Measurements from ENCODE around the gene TPX2. TPM values are rescaled to one million over a fixed set of nuclear protein-coding genes. Genes with fewer than 3 reads are reported as not detected.

Gene TPX2
- total and polyA plus RNA-seq, 2 donors (not counting 1 experiment from before 2014, with no cell fraction given) = 0.30 to 0.31 TPM

DNA sequence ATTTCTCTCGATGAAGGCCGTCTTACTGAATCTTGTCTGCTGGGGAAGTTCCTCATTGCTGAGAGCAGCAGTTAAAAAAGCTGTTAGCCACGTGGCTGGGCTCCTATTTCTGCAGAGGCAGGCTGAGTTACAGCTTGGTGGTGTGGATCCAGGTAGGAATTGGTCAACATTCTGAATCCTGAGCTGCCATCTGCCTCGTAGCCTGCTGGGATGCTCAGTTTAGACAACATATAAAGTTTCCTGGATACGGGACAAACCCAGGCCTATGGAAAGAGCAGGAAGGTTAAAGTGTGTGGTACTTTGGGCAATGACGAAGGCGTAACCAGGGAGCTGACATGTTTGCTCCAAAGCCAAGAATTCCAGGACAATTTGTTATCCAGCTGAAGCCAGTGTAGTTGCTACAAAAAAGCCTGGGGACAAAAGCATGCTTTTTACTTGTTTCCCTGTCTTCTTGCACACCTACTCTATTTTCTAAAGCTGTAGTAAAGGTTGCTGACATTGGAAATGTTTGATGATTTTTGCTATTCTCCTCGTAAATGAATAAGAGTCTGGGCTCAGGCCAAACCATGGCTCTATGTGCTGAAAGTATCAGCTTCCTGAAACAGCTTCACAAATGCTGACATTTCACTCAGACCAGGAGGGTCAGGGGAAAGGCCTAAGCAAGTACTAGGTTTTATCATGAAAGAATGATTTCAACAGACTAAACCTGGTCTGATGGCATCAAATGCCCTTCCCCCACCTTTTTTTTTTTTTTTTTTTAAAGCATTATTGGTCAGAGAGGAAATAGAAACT lies 67.7 kb downstream of the TPX2 start:
- Histone ChIP-seq H3K4me3 (ENCODE audit: control extremely low read depth in 1 of 5, extremely low read depth in 1 of 5, insufficient read depth in 1 of 5, low read depth in 2 of 5, low read length in 4 of 5) (no peak overlapping the region), H3K4me1 (ENCODE audit: control insufficient read depth in 2 of 2, insufficient read depth in 2 of 2, low read length in 2 of 2) (peaks cover 16 to 28% of the 10 kb centered on the region in 2 donors), H2AFZ (ENCODE audit: insufficient read depth, low read depth, low read length, poor library complexity, severe bottlenecking) (peak overlapping the region; percentile 76), H3K27ac (ENCODE audit: low read length in 2 of 2) (peak overlapping the region in 1 of 2 donors; percentile 46), H3K27me3 (replicated peaks in 1 of 4; ENCODE audit: control extremely low read depth in 1 of 4, control insufficient read depth in 3 of 4, insufficient read depth in 4 of 4, low read length in 3 of 4) (no peaks in the 10 kb centered on the region), H3K79me2 (ENCODE audit: control insufficient read depth, insufficient read depth, low read length) (no peaks in the 10 kb centered on the region), H3K36me3 (replicated peaks in 1 of 2; ENCODE audit: control extremely low read depth in 1 of 2, control insufficient read depth in 1 of 2, extremely low read depth in 1 of 2, insufficient read depth in 2 of 2, low read length in 1 of 2) (no peaks in the 10 kb centered on the region), H3K4me2 (replicated peaks; ENCODE audit: low read depth, low read length, poor library complexity, severe bottlenecking) (peak overlapping the region; percentile 31), H3K9ac (ENCODE audit: low read length) (no peak overlapping the region), H4K20me1 (ENCODE audit: control insufficient read depth, insufficient read depth, low read length, poor library complexity, severe bottlenecking) (no peaks in the 10 kb centered on the region), H3K9me3 (ENCODE audit: control extremely low read depth in 1 of 3, control insufficient read depth in 2 of 3, insufficient read depth in 1 of 3, low read length in 2 of 3) (no peaks in the 10 kb centered on the region)
- no peaks in the 10 kb centered on the region for H3K9me3 Mint-ChIP-seq (ENCODE audit: insufficient read depth)
- intact Hi-C loops (cut with micrococcal nuclease) = no loop called here
- TF ChIP-seq, protein P1, sequence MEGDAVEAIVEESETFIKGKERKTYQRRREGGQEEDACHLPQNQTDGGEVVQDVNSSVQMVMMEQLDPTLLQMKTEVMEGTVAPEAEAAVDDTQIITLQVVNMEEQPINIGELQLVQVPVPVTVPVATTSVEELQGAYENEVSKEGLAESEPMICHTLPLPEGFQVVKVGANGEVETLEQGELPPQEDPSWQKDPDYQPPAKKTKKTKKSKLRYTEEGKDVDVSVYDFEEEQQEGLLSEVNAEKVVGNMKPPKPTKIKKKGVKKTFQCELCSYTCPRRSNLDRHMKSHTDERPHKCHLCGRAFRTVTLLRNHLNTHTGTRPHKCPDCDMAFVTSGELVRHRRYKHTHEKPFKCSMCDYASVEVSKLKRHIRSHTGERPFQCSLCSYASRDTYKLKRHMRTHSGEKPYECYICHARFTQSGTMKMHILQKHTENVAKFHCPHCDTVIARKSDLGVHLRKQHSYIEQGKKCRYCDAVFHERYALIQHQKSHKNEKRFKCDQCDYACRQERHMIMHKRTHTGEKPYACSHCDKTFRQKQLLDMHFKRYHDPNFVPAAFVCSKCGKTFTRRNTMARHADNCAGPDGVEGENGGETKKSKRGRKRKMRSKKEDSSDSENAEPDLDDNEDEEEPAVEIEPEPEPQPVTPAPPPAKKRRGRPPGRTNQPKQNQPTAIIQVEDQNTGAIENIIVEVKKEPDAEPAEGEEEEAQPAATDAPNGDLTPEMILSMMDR (IDR thresholded peaks at IDR 0.05) = no peak
- no peak for TF ChIP-seq EZH2 (IDR thresholded peaks at IDR 0.05; ENCODE audit: borderline replicate concordance, insufficient read depth, low read depth, low read length, poor library complexity, severe bottlenecking)
- peak; percentile 23 for DNase-seq
- ATAC-seq (ENCODE audit: low read depth) = no peak
- CTCF ChIA-PET = interaction anchor here (1.1 to 2.4 kb wide), 2 partner anchors 11 to 40 kb away, joined by 3 to 8 read pairs; no protein-coding TSS in a partner anchor
- 67% methylated on average over 7 of the region's 8 CpGs for WGBS (ENCODE audit: insufficient coverage)
- H3K4me3 Mint-ChIP-seq = no peak overlapping the region
- peaks cover 24% of the 10 kb centered on the region for H3K4me1 Mint-ChIP-seq
- POLR2A ChIA-PET = no interaction called here
- H3K27ac Mint-ChIP-seq = peak overlapping the region; percentile 47
- no peaks in the 10 kb centered on the region for H3K27me3 Mint-ChIP-seq

DNA sequence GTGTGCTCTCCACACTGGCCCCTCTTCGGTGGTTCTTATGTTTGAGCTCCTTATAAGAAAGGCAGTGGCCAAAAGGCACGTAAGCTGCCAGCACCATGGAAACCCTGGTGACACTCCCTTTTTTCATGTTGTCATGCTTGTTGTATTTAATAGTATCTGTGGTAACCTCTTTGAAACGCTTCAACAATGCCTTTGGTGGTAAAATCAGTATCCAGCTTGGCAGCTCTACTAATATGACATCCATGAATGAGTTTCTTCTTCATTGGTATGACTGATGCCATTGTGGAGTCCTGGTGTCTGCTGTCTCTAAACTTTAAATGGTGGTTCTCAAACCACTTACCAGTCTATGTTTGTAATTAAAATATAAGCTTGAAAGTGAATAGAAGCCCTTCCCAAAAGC lies 69.4 kb downstream of the TPX2 start:
- no peaks in the 10 kb centered on the region for H3K36me3 ChIP-seq (replicated peaks in 1 of 2; ENCODE audit: control extremely low read depth in 1 of 2, control insufficient read depth in 1 of 2, extremely low read depth in 1 of 2, insufficient read depth in 2 of 2, low read length in 1 of 2)
- CTCF ChIA-PET = interaction anchor here (0.9 to 2.4 kb wide), 3 partner anchors 9 to 39 kb away, joined by 4 to 8 read pairs (median 4); no protein-coding TSS in a partner anchor
- H3K9me3 Mint-ChIP-seq (ENCODE audit: insufficient read depth) = no peaks in the 10 kb centered on the region
- H3K27ac Mint-ChIP-seq = no peak overlapping the region
- H3K27me3 Mint-ChIP-seq = no peaks in the 10 kb centered on the region
- TF ChIP-seq EZH2 (IDR thresholded peaks at IDR 0.05; ENCODE audit: borderline replicate concordance, insufficient read depth, low read depth, low read length, poor library complexity, severe bottlenecking) = no peak
- TF ChIP-seq, protein P1 (IDR thresholded peaks at IDR 0.05) = no peak
- POLR2A ChIA-PET = no interaction called here
- no peak overlapping the region for H3K4me3 Mint-ChIP-seq
- intact Hi-C loops (cut with micrococcal nuclease) = no loop called here
- H4K20me1 ChIP-seq (ENCODE audit: control insufficient read depth, insufficient read depth, low read length, poor library complexity, severe bottlenecking) = no peaks in the 10 kb centered on the region
- peaks cover 22% of the 10 kb centered on the region for H3K4me1 Mint-ChIP-seq
- H3K79me2 ChIP-seq (ENCODE audit: control insufficient read depth, insufficient read depth, low read length) = no peaks in the 10 kb centered on the region
- ATAC-seq (ENCODE audit: low read depth) = no peak
- no peak overlapping the region for H3K4me3 ChIP-seq (ENCODE audit: control extremely low read depth in 1 of 5, extremely low read depth in 1 of 5, insufficient read depth in 1 of 5, low read depth in 2 of 5, low read length in 4 of 5)
- no peak overlapping the region for H3K27ac ChIP-seq (ENCODE audit: low read length in 2 of 2)
- H3K9me3 ChIP-seq (ENCODE audit: control extremely low read depth in 1 of 3, control insufficient read depth in 2 of 3, insufficient read depth in 1 of 3, low read length in 2 of 3) = no peaks in the 10 kb centered on the region
- WGBS (ENCODE audit: insufficient coverage) = 100% methylated on average over 2 of the region's 3 CpGs
- H3K4me2 ChIP-seq (replicated peaks; ENCODE audit: low read depth, low read length, poor library complexity, severe bottlenecking) = no peak overlapping the region
- no peak overlapping the region for H3K9ac ChIP-seq (ENCODE audit: low read length)
- peaks cover 16 to 28% of the 10 kb centered on the region in 2 donors for H3K4me1 ChIP-seq (ENCODE audit: control insufficient read depth in 2 of 2, insufficient read depth in 2 of 2, low read length in 2 of 2)
- H3K27me3 ChIP-seq (replicated peaks in 1 of 4; ENCODE audit: control extremely low read depth in 1 of 4, control insufficient read depth in 3 of 4, insufficient read depth in 4 of 4, low read length in 3 of 4) = no peaks in the 10 kb centered on the region
- DNase-seq = no peak
- no peak overlapping the region for H2AFZ ChIP-seq (ENCODE audit: insufficient read depth, low read depth, low read length, poor library complexity, severe bottlenecking)

Measured in B cell (primary cell).